GM18499 (cell line): ENCODE results near the gene TBX6.
A peak's percentile ranks its signal among the peaks of the same experiment; 100 is the strongest.
"Not testable (repeated sequence)": the region's sequence is repeated elsewhere in the genome, so short reads cannot be mapped to it uniquely, and the experiment has no call there.

ENCODE experiments used
- ATAC-seq: cut with Tn5 transposase; IDR thresholded peaks from one replicate; pipeline ENCODE4 v1.9.1; 2021; ENCODE audit warnings: moderate number of reproducible peaks; ENCODE audit not compliant: insufficient read depth, unreplicated experiment

Gene TBX6, protein sequence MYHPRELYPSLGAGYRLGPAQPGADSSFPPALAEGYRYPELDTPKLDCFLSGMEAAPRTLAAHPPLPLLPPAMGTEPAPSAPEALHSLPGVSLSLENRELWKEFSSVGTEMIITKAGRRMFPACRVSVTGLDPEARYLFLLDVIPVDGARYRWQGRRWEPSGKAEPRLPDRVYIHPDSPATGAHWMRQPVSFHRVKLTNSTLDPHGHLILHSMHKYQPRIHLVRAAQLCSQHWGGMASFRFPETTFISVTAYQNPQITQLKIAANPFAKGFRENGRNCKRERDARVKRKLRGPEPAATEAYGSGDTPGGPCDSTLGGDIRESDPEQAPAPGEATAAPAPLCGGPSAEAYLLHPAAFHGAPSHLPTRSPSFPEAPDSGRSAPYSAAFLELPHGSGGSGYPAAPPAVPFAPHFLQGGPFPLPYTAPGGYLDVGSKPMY

DNA sequence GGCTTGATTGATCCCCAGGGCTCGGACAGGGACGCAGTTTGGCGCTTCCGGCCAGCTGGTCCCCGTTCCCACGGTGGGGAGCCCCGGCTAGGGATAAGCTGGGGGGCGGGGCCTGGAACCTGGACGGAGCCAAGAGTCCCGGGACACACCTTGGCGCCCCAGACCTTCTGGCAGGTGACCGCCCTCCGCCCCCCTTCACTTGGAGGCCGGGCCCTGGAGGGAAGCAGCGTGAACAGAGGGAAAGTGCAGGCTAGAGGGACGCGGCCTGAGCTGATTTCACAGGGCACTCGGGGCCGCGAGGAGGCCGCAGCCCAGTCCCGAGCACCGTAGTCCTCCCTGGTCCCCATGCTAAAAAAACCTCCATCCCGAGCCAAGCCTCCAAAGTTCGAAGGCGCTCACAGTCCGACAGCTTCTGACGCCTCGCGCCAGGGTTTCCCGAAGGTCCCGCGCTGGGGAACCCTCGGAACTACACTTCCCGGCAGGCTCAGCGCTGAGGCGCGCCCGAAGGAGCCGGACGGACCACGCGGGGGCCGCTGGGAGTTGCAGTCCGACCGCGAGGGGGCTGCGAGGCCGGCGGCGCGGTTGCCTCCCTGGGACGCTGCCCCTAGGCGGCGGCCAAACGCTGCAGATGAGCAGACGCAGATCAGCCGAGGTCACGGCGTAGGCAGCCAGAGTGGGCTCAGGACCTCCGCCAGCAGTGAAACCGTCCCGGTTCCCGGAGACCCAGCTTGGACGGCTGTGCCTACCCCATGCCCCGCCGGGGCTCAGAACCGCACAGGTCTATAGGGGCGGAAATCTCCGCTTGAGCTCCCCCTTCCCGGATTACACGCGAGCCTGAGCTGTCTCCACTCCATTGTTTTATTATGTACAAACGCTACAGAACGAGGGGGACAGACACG lies at the start of gene TBX6:
TSS of gene TBX6 (minus strand) at position 451 of the 899 bp plus-strand sequence. CDS start 731 bp downstream, outside the sequence.
- ATAC-seq, result peak; percentile 34

DNA sequence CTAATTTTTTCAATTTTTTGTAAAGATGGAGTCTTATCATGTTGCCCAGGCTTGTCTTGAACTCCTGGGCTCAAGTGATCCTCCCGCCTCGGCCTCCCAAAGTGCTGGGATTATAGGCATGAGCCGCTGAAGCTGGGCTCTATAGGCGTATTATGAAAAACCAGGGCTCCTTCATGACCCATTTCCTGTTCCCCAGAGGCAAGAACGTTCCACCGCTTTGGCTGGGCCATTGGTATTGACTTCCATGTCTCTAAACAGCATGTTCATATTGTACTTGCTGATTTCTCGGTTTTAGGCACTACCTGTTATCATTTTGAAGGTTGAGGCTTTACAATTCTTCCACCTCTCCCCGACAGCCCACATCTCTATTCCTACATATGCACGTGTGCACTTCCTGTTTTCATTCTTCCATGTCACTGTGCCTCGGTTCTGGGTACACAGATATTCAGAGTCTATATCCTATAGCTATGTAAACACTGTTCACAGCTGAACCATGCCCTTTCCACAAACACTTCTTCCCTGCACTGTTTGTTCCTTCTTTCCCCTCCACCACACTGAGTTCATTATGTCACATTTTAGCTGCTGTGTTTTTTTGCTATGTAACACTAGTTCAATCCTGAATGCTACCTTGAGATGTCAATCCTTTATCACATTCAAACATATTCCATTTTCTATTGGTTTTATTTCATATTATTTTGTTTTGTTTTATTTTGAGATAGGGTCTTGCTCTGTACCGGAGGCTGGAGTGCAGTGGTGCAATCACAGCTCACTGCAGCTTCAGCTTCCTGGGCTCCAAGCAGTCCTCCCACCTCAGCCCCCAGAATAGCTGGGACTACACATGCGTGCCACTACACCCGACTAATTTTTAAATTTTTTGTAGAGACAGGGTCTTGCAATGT lies 48.1 kb upstream of the TBX6 start:
- no peak for ATAC-seq

DNA sequence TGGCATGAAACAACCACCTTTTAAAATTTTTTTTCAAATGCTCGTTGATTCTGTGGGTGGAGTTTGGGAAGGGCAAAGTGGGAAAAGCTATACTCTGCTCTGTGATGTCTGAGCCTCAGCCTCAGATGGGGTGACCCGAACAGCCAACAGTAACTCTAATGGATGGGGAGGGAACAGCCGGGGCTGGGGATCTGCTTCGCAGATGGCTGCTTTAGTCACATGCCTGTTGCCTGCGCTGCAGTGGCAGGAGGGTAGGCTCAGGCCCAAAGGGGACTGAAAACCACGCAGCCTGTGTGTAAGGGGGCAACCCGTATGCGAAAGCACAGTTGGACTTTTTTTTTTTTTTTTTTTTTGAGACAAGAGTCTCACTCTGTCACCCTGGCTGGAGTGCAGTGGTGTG lies 46.2 kb upstream of the TBX6 start:
- ATAC-seq, result no peak

DNA sequence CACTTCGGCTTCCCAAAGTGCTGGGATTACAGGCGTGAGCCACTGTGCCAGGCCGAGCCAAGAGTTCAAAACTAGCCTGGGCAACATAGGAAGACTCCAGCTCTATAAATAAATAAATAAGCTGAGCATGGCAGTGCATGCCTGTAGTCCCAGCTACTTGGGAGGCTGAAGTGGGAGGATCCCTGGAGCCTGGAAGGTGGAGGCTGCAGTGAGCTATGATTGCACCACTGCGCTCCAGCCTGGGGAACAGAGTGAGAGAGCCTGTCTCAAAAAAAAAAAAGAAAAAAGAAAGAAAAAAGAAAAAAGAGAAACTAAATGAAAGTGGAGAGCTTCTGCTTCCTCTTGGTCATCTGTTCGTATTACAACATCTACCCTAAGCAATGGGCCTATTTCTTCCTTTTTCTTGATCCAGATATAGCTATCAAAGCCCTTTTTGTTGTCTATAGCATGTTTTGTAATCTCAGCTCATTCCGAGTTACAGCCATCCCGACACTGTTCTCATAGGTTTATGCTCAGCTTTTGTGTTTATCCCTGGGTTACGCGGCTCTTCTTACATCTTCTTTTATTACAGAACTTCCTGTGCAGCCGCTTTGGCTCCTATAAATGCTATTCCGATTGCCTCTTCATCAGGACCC lies 45.4 kb upstream of the TBX6 start:
- no peak for ATAC-seq

DNA sequence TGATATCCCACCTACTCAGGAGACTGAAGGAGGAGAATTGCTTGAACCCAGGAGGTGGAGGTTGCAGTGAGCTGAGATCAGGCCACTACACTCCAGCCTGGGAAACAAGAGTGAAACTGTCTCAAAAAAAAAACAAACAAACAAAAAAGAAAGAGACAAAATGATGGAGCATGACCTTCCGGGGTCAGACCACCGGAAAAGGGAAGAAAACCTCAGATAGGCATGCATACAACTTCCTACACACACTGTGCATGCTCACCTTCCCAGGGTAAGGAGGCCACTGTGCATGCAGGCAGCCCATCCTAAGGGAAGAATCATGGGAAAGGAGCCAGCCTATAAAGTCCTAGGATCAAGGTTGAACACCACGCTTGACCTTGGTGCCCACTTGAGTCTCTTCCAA lies 40.9 kb upstream of the TBX6 start:
- ATAC-seq, result no peak

DNA sequence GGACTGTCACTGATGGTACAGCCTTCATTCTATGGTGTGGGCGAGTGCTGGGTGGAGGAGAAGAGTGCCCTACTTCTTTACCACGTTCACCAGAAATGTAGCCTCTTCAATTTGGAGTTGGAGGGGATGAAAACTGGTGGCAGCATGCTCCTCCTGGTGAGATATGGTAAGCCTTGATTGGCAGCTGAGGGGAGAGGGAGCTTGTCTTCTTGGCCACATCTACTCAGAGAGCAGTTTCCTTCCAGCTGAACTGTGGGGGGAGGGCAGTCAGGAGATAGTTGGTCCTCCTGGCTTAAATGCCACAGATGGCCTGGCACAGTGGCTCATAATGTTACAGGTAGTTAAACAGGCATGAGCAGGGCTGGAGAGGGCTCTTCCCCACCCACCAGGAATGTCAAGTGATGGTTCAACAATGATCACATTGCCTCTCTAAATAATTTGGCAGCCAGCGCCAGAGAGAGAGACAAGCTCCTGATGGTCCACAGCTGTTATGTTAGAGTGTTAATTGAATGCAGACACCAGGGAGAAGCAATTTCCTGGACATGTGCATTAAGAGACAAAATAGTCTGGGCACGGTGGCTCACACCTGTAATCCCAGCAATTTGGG lies 40.2 kb upstream of the TBX6 start:
- no peak for ATAC-seq

DNA sequence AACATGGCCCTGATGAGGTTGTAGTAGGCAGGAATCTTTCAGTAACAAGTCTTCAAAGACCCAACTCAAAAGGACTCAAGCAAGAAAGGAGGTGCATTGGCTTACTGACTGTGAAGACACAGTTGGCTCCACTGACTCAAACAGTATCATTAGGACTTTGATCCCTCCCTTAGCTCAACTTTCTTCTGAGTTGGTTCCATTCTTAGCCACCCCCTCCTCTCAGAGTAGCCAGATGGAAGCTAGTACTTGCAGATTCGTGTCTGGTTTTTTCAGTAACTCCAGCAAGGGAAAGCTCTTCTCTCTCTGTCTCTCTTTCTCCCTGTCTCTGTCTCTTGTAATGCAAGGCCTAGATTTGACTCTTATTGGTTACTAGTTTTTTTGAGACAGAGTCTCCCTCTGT lies 36.3 kb upstream of the TBX6 start:
- ATAC-seq, result no peak

DNA sequence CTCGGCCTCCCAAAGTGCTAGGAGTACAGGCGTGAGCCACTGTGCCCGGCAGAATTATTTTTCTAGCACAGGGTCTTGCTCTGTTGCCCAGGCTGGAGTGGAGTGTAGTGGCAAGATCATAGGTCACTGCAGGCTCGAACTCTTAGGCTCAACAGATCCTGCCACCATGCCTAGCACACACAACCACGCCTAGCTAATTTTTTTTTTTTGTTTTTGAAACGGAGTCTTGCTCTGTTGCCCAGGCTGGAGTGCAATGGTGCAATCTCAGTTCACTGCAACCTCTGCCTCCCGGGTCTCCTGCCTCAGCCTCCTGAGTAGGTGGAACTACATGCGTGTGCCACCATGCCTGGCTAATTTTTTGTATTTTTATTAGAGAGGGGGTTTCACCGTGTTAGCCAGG lies 34.0 kb upstream of the TBX6 start:
- not testable (repeated sequence) for ATAC-seq

DNA sequence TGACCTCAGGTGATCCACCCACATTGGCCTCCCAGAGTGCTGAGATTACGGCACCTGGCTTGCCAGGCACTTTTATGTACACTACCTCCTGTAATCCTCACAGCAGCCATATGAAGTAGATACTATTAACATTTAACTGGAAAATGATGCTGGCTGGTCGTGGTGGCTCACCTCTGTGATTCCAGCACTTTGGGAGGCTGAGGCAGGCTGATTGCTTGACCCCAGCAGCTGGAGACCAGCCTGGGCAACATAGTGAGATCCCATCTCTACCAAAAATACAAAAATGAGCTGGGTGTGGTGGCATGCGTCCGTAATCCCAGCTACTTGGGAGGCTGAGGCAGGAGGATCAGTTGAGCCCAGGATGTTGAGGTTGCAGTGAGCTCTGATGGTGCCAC lies 33.3 kb upstream of the TBX6 start:
- no peak for ATAC-seq

DNA sequence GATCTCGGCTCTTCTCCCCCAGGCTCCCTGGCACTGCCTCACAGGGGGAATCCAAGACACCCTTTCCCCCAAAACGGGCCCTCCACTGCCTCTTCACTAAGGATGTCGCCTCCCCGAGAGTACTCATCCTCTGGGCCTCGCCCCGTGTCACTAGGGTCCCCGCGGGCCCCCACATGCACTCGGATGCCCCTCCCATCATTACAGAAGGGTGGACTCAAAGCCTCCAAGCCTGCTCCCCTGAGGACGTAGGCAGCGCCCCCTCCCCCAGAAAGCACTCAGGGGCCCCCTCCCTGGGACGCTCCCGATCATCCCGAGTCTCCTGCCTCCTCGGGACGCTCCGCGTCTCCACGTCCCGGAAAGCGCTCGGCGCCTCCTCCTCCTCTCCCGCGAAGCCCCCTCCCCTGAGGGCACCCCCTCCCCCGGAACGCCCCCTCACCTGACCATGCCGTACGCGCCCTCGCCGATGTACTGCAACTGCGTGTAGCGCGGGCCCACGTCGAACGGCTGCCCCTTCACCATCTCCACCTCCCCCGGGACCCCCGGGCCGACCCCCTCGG lies 31.0 kb upstream of the TBX6 start:
- no peak for ATAC-seq

DNA sequence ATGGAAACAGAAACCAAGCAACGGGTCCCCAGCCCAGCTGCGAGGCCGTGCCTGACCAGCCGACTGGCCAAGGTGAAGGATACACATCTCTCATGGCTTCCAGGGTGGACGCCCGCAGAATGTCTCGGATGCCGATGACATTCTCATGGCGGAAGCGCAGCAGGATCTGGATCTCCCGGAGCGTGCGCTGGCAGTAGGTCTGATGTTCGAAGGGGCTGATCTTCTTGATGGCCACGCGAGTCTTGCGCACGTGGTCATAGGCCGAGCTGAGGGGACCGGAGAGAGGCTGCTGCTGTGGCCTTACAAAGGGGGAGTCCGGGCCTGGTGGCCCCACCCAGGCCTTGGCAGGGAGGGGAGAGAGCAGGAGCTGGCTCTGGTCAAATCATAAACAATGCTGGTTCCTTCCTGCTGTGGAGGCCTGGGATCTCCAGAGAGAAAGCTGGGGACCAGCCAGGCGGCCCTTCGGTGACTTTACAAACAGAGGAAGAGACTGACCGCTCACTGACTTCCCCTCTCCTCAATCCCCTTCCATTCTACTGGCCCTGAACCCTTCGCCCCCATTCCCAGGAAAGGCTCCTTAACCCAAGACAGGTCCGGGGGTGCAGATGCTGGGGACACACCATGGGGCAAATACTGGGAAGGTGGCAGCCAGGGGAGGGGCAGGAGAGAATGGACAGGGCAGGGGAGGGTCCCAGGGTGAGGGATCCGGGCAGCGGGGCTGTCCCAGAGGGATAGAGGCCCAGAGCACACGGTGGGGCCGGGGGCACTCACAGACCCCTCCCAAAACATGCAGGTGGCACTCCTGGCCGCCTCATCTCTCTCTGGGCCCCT lies 30.2 kb upstream of the TBX6 start:
- no peak for ATAC-seq

DNA sequence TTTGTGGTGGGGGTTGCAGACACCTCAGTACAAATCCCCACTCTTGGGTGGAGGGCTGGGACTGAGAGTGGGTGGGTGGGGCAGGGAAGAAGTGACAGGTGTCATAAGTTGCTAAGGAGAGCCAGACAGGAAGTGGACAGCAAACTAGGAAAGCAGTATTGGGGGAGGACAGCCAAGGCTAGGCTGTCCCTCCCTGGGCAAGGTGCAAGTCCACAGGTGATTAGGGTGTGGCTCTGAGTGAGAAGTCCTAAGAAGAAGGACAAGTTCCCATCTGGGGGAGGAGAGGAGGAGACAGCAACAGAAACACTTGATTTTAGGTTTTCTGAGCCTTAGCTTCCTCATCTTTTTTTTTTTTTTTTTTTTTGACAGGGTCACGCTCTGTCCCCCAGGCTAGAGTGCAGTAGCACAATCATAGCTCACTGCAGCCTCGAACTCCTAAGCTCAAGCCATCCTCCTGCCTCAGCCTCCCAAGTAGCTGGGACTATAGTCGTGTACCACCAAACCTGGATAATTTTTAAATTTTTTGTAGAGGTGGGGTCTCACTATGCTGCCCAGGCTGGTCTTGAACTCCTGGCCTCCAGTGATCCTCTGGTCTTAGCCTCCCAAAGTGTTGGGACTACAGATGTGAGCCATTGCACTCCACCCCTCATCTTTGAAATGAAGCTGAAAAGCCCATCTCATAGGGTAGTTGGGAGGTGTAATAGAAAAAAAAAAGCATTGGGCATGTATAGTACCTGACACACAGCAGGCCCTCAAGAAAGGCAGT lies 28.8 kb upstream of the TBX6 start:
- ATAC-seq, result no peak

DNA sequence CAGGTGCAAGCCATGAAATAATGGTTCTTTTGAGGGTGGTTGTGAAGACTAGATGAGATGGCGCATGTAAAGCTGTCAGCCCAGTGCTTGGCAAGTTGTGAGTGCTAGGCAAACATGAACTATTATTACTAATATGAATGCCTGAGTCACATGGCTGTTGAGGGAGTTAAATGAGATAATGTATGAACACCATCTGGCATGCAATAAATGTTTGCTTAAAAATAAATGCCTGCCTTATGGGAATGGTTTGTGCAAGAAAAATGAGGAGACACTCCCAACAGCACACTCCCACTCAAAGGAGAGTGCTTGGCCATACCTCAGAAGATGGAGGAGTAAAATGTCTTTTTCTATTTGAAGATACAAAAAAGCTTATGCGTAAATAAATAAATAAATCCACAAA lies 27.7 kb upstream of the TBX6 start:
- no peak for ATAC-seq

DNA sequence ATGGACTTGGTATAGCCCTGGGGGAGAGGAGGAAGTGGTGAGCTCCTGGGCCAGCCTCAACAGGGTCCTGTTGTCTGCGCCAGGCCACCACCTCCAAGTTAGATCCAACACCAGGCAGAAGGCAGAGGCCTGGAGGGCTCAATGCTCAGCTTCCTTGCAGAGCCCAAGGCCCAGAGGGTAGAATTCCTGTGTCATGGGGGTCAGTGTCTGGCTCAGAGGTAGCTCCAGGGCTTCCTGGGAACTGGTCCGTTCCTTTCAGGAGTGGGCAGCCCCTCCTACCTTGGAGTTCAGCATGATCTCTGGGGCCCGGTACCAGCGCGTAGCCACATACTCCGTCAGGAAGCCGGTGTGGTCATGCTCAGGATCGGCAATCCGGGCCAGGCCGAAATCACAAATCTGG lies 26.0 kb upstream of the TBX6 start:
- no peak for ATAC-seq

DNA sequence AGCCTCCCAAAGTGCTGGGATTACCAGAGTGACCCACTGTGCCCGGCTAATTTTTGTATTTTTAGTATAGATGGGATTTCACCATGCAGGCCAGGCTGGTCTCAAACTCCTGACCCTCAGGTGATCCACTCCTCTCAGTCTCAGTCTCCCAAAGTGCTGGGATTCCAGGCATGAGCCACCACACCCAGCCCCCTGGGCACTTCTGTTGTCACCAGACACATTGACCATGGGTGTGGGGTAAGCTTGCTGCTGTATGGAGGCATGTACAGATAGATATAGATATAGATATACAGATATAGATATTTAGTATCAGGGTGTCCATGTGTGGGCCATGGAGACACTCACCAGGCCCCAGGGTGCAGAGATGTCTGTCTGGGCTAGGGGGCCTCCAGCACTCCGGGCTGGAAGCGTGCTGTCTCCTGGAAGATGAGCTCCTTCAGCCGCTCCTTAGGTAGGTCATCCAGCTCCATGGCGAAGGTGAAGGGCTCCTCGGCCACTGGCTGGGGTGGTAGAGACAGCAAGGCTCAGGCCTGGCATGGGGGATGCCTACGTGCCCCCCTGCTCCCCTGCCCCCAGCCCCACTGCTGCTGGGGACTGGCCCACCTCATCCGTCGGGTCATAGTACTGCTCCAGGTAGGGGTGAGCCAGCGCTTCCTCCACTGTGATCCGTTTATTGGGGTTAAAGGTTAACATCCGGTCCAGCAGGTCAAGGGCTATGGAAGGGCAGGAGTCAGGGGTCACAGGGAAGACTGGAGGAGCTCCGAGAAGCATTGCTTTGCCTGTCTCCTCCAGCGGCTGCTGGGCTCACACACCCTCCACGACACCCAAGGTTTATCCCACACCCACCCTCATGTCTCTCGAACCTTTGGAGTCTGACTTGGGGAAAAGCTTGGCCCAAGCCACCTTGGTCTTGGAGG lies 24.8 kb upstream of the TBX6 start:
- no peak for ATAC-seq

DNA sequence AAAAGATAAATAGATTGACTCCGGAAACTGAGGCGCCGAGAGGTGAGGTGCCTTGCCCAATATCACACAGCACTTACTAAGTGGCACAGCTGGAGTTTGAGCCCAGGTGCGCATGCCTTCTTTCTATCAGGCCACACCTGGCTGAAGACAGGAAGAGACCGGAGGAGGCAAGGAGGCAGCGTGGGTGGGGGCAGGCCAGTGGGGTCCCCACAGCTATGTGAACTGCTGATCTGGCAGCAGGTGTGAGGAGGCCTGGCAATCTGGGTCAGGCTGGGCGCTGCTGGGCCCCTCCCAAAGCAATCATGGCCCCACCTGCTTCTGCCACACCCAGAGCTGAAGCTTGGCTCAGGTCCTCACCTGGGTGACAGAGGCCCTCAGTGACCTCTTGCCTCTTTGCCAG lies 23.5 kb upstream of the TBX6 start:
- no peak for ATAC-seq

DNA sequence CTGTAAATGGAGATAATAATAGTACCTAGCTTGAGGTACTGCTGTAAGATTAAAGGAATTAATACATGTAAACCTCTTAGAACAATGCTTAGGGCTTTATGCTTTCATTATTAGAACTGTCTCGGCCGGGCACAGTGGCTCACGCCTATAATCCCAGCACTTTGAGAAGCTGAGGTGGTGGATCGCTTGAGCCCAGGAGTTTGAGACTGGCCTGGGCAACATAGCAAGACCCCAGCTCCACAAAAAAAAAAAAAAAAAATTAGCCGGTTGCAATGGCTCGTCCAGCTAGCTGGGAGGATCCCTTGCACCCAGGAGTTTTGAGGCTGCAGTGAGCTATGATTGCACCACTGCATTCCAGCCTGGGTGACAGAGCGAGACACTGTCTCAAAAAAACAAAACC lies 23.1 kb upstream of the TBX6 start:
- ATAC-seq, result not testable (repeated sequence)
